LNCAP (cell line): ENCODE measurements around the gene ZNF385D.

Source experiments
- CTCF ChIP-seq: fragments of 450-650 bp; IDR thresholded peaks from 2 replicates; pipeline ENCODE4 v1.5.1; 2017; ENCODE audit warnings: mild to moderate bottlenecking

The ZNF385D gene

GRCh38 chr3:21551019-21551418, 200.0 kb downstream of the ZNF385D start:
- no peak for TF ChIP-seq CTCF

- no peak for TF ChIP-seq CTCF
Observed at GRCh38 chr3:21544076-21544462, 206.9 kb downstream of the ZNF385D start.

- no peak for TF ChIP-seq CTCF
Observed at GRCh38 chr3:21543380-21544075, 207.5 kb downstream of the ZNF385D start.

- no peak for TF ChIP-seq CTCF
Observed at GRCh38 chr3:21542656-21543379, 208.2 kb downstream of the ZNF385D start.

GRCh38 chr3:21540265-21540664, 210.7 kb downstream of the ZNF385D start:
- no peak for TF ChIP-seq CTCF

- no peak for TF ChIP-seq CTCF
Observed at GRCh38 chr3:21534462-21534861, 216.5 kb downstream of the ZNF385D start.

GRCh38 chr3:21533002-21533401, 218.0 kb downstream of the ZNF385D start:
- no peak for TF ChIP-seq CTCF
